GM23338 (cell line): Measurements from ENCODE around the gene BCAP31.

Experiments
- CREB1 ChIP-seq: fragments of 250-450 bp; sonication (Bioruptor Pico); IDR thresholded peaks from 2 replicates; pipeline ENCODE4 v1.5.0; 2020; ENCODE audit warnings: low read depth, mild to moderate bottlenecking, moderate library complexity
- EZH2 ChIP-seq: fragments of 200-600 bp; sonication (generic); IDR thresholded peaks from one replicate; pipeline ENCODE4 v1.8.0; 2017; ENCODE audit warnings: antibody characterized with exemption, mild to moderate bottlenecking, low read depth; ENCODE audit not compliant: unreplicated experiment
- EZH2phosphoT487 ChIP-seq: fragments of 200-600 bp; sonication (generic); IDR thresholded peaks from one replicate; pipeline ENCODE4 v1.8.1; 2018; ENCODE audit warnings: antibody characterized with exemption; ENCODE audit not compliant: unreplicated experiment
- POLR2AphosphoS5 ChIP-seq: IDR thresholded peaks from 2 replicates; pipeline ENCODE4 v1.6.1; 2016; ENCODE audit warnings: antibody characterized with exemption, low read depth
- ZNF331 ChIP-seq: fragments of 250-450 bp; sonication (Bioruptor Pico); IDR thresholded peaks from 2 replicates; pipeline ENCODE4 v1.5.0; 2020; ENCODE audit warnings: low read depth, mild to moderate bottlenecking, moderate library complexity
- TF ChIP-seq, protein P1 (sequence below), 2 experiments: fragments of 200-600 bp in 1 of 2; sonication (generic) in 1 of 2; conservative IDR thresholded peaks; 2 replicates each; pipeline versions ENCODE4 v1.5.1 to v1.6.1; 2016 to 2017; ENCODE audit warnings: antibody characterized with exemption in 2 of 2, low read depth in 2 of 2, mild to moderate bottlenecking in 2 of 2, moderate library complexity in 1 of 2
- TF ChIP-seq, protein P2 (sequence below): IDR thresholded peaks from one replicate; pipeline ENCODE4 v1.6.1; 2018; ENCODE audit warnings: antibody characterized with exemption; ENCODE audit not compliant: unreplicated experiment

- TF ChIP-seq ZNF331 (no peak), EZH2 (no peak), POLR2AphosphoS5 (no peak), CREB1 (CRISPR knock-in tag) (no peak), EZH2phosphoT487 (no peak)
- TF ChIP-seq, protein P1, sequence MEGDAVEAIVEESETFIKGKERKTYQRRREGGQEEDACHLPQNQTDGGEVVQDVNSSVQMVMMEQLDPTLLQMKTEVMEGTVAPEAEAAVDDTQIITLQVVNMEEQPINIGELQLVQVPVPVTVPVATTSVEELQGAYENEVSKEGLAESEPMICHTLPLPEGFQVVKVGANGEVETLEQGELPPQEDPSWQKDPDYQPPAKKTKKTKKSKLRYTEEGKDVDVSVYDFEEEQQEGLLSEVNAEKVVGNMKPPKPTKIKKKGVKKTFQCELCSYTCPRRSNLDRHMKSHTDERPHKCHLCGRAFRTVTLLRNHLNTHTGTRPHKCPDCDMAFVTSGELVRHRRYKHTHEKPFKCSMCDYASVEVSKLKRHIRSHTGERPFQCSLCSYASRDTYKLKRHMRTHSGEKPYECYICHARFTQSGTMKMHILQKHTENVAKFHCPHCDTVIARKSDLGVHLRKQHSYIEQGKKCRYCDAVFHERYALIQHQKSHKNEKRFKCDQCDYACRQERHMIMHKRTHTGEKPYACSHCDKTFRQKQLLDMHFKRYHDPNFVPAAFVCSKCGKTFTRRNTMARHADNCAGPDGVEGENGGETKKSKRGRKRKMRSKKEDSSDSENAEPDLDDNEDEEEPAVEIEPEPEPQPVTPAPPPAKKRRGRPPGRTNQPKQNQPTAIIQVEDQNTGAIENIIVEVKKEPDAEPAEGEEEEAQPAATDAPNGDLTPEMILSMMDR (conservative IDR thresholded peaks at IDR 0.05; ENCODE audit: low read depth in 2 of 2): peak; percentile 72 to 93
- TF ChIP-seq, protein P2, sequence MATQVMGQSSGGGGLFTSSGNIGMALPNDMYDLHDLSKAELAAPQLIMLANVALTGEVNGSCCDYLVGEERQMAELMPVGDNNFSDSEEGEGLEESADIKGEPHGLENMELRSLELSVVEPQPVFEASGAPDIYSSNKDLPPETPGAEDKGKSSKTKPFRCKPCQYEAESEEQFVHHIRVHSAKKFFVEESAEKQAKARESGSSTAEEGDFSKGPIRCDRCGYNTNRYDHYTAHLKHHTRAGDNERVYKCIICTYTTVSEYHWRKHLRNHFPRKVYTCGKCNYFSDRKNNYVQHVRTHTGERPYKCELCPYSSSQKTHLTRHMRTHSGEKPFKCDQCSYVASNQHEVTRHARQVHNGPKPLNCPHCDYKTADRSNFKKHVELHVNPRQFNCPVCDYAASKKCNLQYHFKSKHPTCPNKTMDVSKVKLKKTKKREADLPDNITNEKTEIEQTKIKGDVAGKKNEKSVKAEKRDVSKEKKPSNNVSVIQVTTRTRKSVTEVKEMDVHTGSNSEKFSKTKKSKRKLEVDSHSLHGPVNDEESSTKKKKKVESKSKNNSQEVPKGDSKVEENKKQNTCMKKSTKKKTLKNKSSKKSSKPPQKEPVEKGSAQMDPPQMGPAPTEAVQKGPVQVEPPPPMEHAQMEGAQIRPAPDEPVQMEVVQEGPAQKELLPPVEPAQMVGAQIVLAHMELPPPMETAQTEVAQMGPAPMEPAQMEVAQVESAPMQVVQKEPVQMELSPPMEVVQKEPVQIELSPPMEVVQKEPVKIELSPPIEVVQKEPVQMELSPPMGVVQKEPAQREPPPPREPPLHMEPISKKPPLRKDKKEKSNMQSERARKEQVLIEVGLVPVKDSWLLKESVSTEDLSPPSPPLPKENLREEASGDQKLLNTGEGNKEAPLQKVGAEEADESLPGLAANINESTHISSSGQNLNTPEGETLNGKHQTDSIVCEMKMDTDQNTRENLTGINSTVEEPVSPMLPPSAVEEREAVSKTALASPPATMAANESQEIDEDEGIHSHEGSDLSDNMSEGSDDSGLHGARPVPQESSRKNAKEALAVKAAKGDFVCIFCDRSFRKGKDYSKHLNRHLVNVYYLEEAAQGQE: no peak
Measured at GRCh38 chrX:153763989-153764755, 40.0 kb upstream of the BCAP31 start, which contains the start of gene PLXNB3.
